GM12801 (cell line): Measurements from ENCODE around the gene CCR7.

Source experiments
- TF ChIP-seq, protein P1 (sequence below): IDR thresholded peaks from one replicate; pipeline ENCODE4 v1.5.1; 2011; ENCODE audit warnings: control low read depth; ENCODE audit not compliant: insufficient read length; ENCODE audit errors: extremely low read depth

The CCR7 gene

DNA sequence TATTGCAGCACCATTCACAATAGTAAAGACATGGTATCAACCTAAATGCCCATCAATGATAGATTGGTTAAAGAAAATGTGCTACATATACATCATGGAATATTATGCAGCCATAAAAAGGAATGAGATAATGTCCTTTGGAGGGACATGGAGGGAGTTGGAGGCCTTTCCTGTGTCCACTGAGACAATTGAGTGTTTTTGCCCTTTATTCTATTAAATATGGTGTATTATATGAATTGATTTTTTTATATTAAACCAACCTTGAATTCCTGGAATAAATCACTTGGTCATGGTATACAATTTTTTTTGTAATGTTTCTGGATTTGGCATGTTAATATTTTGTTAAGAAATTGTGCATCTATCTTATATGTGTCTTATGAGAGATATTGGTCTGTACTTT lies 9.0 kb upstream of the CCR7 start:
- TF ChIP-seq, protein P1, sequence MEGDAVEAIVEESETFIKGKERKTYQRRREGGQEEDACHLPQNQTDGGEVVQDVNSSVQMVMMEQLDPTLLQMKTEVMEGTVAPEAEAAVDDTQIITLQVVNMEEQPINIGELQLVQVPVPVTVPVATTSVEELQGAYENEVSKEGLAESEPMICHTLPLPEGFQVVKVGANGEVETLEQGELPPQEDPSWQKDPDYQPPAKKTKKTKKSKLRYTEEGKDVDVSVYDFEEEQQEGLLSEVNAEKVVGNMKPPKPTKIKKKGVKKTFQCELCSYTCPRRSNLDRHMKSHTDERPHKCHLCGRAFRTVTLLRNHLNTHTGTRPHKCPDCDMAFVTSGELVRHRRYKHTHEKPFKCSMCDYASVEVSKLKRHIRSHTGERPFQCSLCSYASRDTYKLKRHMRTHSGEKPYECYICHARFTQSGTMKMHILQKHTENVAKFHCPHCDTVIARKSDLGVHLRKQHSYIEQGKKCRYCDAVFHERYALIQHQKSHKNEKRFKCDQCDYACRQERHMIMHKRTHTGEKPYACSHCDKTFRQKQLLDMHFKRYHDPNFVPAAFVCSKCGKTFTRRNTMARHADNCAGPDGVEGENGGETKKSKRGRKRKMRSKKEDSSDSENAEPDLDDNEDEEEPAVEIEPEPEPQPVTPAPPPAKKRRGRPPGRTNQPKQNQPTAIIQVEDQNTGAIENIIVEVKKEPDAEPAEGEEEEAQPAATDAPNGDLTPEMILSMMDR: no peak

DNA sequence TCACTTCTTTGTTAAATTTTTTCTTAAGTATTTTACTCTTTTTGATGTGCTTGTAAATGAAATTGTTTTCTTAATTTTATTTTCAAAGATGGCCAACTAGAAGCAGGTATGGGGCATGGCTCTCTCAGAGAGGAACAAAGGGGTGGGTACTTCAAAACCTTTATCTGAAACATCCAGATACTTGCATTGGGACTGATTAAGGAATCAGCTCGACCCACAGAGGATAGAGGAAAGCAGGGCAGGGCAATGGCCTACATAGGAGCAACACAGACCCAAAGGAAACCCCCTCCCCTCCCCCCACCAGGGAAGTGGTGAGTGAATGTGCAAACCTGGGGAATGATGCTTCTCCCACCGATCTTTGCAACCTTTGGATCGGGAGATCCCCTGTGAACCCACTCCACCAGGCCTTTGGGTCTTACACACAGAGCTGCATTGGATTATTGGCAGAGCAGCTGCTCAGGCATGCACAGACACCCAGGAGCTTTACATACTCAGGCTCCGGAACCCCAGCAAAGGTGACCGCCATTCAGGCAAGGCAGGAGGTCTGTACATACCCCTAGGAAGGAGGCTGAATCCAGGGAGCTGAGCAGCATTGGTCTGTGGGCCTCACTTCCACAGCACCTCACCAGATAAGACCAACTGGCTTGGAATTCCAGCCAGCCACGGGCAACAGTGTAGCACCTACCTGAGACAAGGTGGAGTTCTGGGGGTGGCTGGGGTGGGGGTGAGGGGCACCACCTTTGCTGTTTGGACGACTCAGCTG lies 3.0 kb upstream of the CCR7 start:
- TF ChIP-seq, protein P1: no peak

DNA sequence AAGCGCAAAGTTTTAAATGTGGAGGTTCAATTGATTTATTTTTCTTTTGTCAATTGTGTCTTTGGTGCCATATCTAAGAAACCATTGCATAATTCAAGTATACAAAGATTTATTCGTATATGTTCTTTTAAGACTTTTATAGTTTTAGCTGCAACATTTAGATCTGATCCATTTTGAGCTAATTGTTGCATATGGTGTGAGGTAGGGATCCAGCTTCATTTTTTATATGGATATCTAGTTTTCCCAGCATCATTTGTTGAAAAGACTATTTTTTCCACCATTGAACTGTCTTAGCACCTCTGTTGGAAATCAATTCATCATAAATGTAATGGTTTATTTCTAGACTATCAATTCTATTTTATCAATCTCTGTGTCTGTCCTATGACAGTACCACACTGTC lies 2.1 kb upstream of the CCR7 start:
- TF ChIP-seq, protein P1: no peak

DNA sequence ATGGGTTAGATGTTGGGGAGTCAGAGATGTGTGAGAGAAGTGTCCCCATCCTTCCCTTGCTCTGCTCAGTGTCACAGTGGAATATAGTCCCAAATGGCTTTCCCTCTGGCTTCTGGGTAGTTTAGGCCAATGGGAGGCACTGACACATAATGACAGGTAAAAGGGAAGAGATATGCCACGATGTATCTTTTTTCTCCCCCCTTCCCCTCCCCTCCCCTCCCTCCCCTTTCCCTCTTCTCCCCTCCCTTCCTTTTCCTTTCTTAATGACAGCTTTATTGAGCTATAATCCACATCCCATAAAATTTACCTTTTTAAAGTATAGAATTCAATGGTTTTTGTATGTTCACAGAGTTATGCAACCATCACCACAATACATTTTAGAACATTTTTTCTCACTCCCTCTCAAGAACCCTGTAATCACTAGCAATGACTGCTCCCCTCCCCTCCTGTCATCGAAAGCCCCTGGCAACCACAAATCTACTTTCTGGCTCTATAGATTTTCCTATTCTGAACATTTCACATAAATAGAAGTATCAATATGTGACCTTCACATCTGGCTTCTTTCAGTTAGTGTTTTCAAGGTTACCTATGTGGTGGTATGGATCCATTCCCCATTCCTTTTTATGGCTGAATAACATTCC lies 617 bp upstream of the CCR7 start:
- TF ChIP-seq, protein P1: no peak

DNA sequence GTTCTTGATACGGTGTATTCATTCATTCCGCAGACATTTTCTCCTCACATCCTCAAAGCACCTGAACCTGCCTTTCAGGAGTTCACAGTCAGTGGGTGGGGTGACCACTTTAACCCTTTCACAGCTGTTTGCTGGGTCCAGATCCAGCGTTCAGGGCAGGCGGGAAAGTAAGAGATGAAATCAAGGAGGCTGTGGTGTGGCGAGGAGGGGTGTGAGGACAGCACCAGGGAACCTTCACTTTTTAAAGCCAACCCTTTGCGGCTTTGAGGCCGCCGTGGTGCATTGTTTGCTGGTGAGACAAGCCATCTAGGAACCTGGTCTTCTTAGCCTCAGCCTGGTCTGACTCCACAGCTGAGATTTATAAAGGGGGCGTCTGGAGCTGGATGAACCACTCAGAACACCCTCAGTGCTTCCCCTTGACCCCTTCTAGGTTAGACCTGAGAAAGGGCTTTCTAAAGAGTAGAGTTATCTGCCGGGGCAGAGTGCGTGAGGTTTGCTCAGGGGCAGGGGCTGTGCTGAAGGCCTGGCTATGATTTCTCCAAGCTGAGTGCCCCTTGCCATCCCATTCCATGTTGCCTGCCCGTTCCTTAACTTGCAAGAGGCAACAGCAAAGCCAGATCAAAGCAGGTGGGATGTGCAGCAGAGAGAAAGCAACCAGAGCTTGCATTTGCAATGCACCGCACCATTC lies 933 bp downstream of the CCR7 start:
- TF ChIP-seq, protein P1: no peak

DNA sequence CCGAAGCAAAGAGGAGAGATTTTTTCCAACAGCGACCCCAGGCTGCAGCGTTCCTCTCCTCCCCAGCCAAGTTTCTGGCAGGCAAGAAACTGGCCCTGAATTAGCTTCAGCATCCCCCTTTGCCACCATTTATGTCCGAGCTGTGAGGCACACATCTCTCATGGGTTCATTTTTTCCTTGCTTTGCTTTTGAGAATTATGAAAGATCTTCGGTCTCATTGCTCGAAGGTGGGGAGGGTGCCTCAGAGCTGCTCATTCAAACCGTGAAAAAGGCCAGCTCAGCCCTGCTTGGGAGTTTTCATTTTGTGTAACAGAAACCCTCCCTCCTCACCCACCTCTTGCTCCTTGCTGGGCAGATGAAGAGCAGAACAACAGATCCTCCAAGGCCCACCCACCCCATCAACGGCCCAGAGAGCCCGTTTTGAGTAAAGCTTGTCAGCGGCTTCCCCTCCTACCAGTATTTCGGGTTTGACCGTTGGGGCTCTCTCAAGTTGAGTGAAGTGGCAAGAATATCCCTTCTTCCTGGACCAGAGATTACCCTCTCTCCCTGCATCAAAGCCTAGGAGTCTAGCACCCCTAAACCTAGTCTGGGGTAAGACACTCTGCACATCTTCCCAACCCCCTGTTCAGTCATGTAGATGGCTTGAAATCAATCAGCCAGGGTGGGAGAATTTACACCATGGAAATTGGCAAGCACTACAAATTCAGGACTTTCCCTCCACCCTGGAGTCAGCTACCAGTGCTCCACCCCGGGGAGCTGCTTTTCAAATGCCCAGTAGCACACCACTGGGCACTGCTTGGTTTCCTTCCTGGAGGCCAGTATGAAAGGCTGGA lies 1.8 kb downstream of the CCR7 start:
- TF ChIP-seq, protein P1: no peak

DNA sequence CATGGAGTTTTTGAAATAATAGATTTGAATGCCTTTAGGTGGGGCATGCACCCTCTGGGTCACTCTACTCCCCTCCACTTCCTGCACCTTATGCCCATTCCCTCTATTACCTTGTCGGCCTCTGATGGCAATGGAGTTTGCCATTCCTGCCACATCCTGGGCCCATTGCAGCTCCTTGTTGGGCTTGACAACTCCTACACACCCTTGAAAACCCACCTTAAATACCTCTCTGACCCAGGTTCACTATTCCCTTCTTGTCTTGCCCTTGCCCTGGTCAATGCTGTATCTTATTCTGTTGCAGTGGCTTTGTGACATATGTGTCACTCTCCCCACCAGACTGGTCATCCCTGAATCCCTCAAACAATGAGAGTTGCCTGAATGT lies 2.4 kb downstream of the CCR7 start:
- TF ChIP-seq, protein P1: no peak
